Pulmonary artery endothelial cell (primary cell): ENCODE data around the gene TNFRSF19. TPM values are rescaled to one million over a fixed set of nuclear protein-coding genes. Genes with fewer than 3 reads are reported as not detected.

Experiments
- DNase-seq: peaks from one replicate; pipeline ENCODE4 v3.0.0-alpha.2; 2011; ENCODE audit warnings: low read depth, low spot score
- total RNA-seq: library from RNA; depleted of rRNA; stranded (reverse); fragments of >200 nt; gene quantifications from 2 replicates; pipeline ENCODE4 v1.2.3, GENCODE V29; 2014

The TNFRSF19 gene
- total RNA-seq, 1 donor from 2014 or later, result 0.53 TPM

GRCh38 chr13:23627410-23627809 is 57.2 kb downstream of the TNFRSF19 start:
- no peak for DNase-seq

DNA sequence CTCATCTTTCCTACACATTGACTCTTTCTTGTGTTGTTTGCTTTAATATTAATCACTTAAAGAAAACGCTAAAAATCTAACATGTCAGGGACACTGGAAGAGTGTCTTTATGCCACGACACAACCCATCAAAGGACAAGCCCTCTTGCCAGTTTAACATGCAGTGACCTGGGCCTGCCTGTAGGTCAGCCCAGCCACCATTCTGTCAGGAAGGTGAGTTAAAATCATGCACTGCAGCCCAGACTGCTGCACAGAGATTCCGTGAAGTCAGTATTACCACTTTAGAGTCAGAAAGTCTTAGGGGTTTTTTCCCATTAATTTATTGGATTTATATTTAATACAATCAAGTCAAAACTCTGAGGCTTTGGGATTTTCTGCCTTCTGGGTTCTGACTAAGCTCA is 58.0 kb downstream of the TNFRSF19 start:
- DNase-seq, result no peak

- DNase-seq, result no peak
Observed at GRCh38 chr13:23628765-23629565, 58.8 kb downstream of the TNFRSF19 start.

GRCh38 chr13:23629566-23630272 is 59.5 kb downstream of the TNFRSF19 start:
- no peak for DNase-seq

- DNase-seq, result no peak
Observed at GRCh38 chr13:23630349-23631093, 60.3 kb downstream of the TNFRSF19 start.

- no peak for DNase-seq
Observed at GRCh38 chr13:23631311-23632047, 61.3 kb downstream of the TNFRSF19 start.

DNA sequence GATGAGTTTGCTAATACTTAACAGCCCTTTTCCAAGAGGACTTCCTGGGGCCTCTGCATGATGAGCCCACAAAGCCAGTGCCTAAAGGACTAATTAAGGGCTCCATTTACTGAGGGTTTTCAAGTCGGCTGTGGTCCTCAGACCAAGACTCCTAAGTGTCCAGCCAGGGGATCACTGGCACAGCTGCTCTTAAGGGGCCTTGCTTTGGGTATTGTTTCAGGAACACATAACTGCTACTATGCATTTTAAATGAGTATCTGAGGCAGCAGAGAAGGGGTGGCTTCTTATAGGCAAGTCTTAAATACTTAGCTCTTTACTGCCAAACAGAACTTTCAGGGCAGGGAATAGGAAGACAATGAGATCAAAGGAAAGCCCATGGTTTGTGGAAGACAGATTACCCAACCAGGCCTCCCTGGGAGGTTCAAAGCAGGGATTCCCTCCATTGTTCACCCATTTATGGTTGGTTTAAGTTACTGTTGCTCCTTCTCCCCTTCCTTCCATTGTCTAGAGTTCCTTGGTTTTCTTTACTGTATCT is 61.9 kb downstream of the TNFRSF19 start:
- DNase-seq, result no peak

DNA sequence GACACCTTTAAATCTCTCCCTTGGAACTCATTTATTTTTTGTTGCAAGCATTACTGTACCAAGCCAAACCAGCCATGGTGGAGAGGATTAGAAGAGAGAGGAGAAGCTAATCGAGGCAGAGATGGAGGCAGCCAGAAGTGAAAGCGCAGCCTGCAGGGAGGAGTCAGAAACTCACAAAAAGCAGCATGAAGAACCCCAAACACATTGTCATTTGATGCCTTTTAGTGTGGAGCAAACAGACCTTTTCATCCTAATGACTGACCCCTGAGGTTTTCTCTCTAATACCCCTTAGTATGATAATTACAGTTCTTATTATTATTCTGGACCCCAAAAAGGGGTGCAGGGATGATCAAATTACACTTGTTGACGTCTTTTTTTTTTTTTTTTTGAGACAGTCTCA is 62.5 kb downstream of the TNFRSF19 start:
- DNase-seq, result no peak

DNA sequence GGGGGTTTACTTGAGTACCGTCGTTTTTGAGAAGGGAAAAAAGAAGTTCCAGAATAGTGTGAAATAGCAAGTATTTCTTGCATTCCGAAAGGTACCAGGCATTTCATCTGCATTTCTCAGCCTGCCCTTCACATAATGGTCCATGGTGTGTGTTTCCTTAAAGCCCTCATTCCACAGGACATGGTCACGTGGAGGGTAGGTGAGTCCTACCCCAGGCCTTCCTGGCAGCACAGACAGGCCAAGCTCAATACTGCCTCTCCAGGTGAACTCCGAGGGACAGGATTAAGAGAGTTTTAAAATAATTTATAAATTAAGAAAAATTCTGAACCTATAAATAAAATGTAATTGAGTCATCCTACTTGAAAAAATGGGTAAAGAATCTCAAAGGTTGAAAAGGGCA is 64.7 kb downstream of the TNFRSF19 start:
- no peak for DNase-seq

DNA sequence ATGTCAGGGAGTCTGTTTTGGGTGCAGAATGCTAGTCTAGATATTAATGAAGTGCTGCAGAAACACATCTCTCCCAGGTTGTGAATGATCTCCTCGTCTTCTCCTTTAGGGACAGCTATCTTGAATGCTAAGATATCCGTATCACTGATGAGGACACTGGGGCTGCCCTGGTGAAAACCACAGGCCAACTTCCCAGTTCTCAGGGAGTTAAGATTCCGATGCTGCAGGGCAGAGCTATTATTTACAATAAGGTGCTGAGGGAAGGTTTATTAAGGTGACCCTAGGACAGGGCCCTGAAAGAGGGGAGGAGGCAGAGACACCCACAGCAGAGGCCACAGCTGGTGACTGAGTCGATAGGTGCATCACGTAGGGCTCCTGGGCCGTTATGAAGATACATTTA is 66.1 kb downstream of the TNFRSF19 start:
- no peak for DNase-seq

DNA sequence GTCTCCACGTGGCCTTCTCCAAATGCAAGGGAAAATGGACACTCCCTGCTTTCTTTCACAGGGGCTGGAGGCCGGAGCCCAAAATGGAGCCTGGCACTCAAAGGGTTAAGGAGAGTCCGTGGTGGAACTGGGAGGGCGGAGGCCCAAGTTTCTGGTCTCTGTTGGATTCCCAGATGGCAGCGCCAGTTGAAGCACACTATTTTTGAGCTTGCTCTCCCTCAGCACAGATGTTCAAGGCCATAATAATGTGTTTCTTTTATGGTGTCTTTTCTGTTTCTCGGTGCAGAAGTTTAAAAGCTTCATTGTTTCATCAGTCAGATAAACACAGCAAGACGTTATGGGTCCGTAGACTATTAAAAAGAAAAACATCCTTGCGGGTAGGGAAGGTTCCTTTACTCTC is 67.6 kb downstream of the TNFRSF19 start:
- DNase-seq, result no peak

- DNase-seq, result no peak
Observed at GRCh38 chr13:23639674-23640073, 69.5 kb downstream of the TNFRSF19 start.

DNA sequence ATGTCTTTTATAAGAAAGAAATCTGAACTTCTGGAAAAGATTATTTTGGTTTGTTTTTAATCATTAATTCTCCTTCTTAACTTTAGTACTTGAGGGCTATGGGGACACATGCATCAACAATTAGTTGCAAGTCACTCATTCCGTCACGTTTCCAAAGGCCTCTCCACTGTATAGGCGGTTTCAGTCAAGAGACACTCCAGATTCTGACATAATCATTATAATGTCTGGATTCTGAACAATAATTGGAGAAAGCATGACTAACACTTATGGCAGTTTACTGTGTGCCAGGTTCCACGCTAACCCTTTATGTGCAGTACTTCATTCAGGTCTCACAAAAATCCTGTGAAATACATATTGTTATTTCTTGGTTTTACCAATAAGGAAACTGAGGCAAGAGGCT is 71.9 kb downstream of the TNFRSF19 start:
- no peak for DNase-seq

- DNase-seq, result no peak
Observed at GRCh38 chr13:23643338-23644125, 73.3 kb downstream of the TNFRSF19 start.

DNA sequence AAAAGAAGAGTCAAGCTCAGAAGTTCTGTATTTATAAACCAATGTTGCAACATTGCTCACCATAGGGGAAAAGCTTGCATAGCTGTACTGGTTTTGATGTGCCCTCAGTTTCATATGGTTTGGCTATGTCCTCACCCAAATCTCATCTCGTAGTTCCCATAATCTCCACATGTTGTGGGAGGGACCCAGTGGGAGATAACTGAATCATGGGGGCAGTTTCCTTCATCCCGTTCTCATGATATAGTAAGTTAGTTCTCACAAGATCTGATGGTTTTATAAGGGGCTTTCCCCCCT is 73.9 kb downstream of the TNFRSF19 start:
- DNase-seq, result no peak

DNA sequence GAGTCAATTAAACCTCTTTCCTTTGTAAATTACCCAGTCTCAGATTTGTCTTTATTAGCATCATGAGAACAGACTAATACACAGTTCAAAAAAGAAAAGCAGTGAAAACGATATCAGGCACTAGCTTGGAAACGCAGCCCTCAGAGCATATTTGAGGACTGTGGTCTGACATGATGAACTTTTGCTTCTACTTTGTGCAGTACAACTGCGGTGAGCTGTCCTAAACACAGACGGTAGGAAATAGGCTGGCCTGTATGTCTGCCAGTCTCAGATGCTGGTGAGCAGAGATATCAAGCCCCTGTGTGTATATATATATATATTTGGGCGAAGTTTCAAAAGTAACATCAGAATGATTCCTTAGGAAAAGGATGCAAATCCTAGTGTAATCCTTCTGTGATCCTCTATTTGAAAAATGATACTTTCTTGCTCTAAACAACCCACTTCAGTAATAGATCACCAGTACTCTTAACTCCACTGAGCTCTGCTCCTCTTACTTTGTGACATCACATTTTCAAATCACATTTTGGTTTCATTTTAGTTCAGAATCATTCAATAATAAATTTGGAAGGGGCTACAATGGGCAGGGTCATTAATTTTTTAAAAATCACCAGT is 74.4 kb downstream of the TNFRSF19 start:
- no peak for DNase-seq

- no peak for DNase-seq
Observed at GRCh38 chr13:23645851-23646250, 75.6 kb downstream of the TNFRSF19 start.

DNA sequence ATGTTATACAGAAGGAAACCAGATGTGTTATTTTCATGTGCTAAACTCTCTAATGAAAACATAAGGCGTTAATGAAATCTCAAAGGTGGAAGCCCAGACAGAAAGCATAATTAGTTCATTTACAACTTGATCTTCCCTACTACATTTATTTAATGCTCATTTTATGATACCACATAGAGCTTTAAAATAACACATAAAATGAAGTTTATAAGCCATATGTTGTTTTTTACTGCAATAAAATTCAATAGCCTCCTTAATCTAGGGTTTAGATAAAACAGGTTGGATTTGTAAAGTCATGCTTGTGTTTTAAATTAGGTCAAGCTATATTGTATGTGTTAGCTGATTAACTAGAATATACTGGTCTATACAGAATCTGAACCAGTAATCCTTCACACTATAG is 81.2 kb downstream of the TNFRSF19 start:
- DNase-seq, result no peak

GRCh38 chr13:23651887-23652286 is 81.7 kb downstream of the TNFRSF19 start:
- DNase-seq, result no peak
